Psoas muscle (tissue), 8 donors: ENCODE data around the gene ARAP3. TPM values are rescaled to one million over a fixed set of nuclear protein-coding genes. Genes with fewer than 3 reads are reported as not detected.

Experiments
- ATAC-seq, 4 donors: fragments of 200-7000 bp; cut with Tn5 transposase; one replicate each; pipeline ENCODE4 v1.9.1; 2020; ENCODE audit warnings: moderate library complexity in 3 of 4, mild to moderate bottlenecking in 2 of 4
- DNase-seq, 2 donors: peaks; one replicate each; pipeline ENCODE4 v3.0.0-alpha.2; 2020
- H3K27ac ChIP-seq: fragments of 200-600 bp; one replicate; pipeline ENCODE4 v1.8.0; 2022
- H3K27me3 ChIP-seq, 3 donors: fragments of 200-600 bp in 1 of 3; one replicate each; pipeline versions ENCODE4 v1.6.1 to v1.8.0; 2013 to 2022; ENCODE audit warnings: low read length in 2 of 3, mild to moderate bottlenecking in 2 of 3, moderate library complexity in 1 of 3; ENCODE audit not compliant: insufficient read depth in 3 of 3
- H3K36me3 ChIP-seq, 2 donors: fragments of 200-600 bp in 1 of 2; one replicate each; pipeline versions ENCODE4 v1.6.1 to v1.8.0; 2013 to 2022; ENCODE audit warnings: low read depth in 1 of 2, mild to moderate bottlenecking in 1 of 2, moderate library complexity in 1 of 2; ENCODE audit not compliant: insufficient read depth in 1 of 2
- H3K4me1 ChIP-seq: fragments of 200-600 bp; one replicate; pipeline ENCODE4 v1.8.0; 2022
- H3K4me3 ChIP-seq: fragments of 200-600 bp; one replicate; pipeline ENCODE4 v1.8.0; 2022; ENCODE audit warnings: mild to moderate bottlenecking
- H3K9me3 ChIP-seq: fragments of 200-600 bp; one replicate; pipeline ENCODE4 v1.8.0; 2022
- WGBS, 3 donors: extraction: QIAGEN DNeasy Blood & Tissue Kit; methylation state at CpG; one replicate each; pipeline versions ENCODE4 v1.1.6 to v1.1.7; 2013; 5-methylcytosine and 5-hydroxymethylcytosine counted together
- intact Hi-C, 2 donors: fragments of 100-400 bp; cut with DNase I; formaldehyde crosslinking; loops; one replicate each; pipeline versions ENCODE4 v1.11.0 to v1.14.2; 2022
- polyA plus RNA-seq, 3 donors: library from polyadenylated mRNA; stranded (reverse); fragments of 200-250 nt; gene quantifications; one replicate each; pipeline ENCODE4 v1.2.3, GENCODE V29; 2013
- total RNA-seq, 4 donors: library from RNA; stranded (reverse); fragmentation: NEBNext Ultra II Directional in 2 of 4; extraction: Animal tissue kit (Norgen Biotek cat#: 25700) in 2 of 4; gene quantifications; one replicate each; pipeline versions ENCODE4 v1.2.1 to v1.2.4, GENCODE V29; 2021 to 2023
- TF ChIP-seq, protein P1 (sequence below): fragments of 200-600 bp; IDR thresholded peaks from one replicate; pipeline ENCODE4 v1.8.0; 2022; ENCODE audit warnings: antibody characterized with exemption
- donor health status: healthy with polysubstance abuse.
- donor health status: DM: no; HTN: no; CAD: no; lungs with moderate emphysema.
- donor health status: Bipolar disorder and iron deficiency.
- donor health status: healthy.
- donor health status: DM: yes; HTN: yes; CAD: no.
- donor health status: DM: no; HTN: no; CAD: no.
- donor health status: DM: no; HTN: no; CAD: no.
- donor health status: DM: yes; HTN: yes; CAD: no.

Gene ARAP3
- total and polyA plus RNA-seq, 7 donors: 2.4 to 10.0 (median 5.2) TPM

DNA sequence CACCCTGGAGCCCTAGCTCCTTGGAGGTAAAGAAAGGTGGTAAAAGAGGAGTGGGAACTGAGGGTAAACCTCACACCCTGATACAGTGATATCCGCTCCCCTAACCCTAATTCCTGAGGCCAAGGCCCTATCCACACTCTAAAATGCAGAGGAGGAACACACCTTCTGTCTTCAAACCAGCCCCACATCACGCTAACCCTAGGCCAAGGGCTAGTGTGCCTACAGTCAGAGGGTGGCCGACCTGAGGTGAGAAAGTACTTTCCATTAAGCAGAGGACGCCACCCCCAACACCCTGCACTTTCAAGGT is 46.0 kb downstream of the ARAP3 start:
- peaks cover 0 to 8% (median 0%) of the 10 kb centered on the region in 3 donors for H3K27me3 ChIP-seq
- peaks cover 2 to 28% of the 10 kb centered on the region in 2 donors for H3K36me3 ChIP-seq
- H3K4me3 ChIP-seq: peak overlapping the region; percentile 86
- H3K27ac ChIP-seq: peak overlapping the region; percentile 80
- peak in 2 of 4 donors; percentile 8 to 18 for ATAC-seq
- WGBS, 3 donors: 6 to 13% (median 9%) methylated on average over 4 of the region's 4 CpGs
- DNase-seq: no peak
- TF ChIP-seq, protein P1, sequence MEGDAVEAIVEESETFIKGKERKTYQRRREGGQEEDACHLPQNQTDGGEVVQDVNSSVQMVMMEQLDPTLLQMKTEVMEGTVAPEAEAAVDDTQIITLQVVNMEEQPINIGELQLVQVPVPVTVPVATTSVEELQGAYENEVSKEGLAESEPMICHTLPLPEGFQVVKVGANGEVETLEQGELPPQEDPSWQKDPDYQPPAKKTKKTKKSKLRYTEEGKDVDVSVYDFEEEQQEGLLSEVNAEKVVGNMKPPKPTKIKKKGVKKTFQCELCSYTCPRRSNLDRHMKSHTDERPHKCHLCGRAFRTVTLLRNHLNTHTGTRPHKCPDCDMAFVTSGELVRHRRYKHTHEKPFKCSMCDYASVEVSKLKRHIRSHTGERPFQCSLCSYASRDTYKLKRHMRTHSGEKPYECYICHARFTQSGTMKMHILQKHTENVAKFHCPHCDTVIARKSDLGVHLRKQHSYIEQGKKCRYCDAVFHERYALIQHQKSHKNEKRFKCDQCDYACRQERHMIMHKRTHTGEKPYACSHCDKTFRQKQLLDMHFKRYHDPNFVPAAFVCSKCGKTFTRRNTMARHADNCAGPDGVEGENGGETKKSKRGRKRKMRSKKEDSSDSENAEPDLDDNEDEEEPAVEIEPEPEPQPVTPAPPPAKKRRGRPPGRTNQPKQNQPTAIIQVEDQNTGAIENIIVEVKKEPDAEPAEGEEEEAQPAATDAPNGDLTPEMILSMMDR: no peak
- intact Hi-C loops: no loop called here
- H3K9me3 ChIP-seq: no peaks in the 10 kb centered on the region
- H3K4me1 ChIP-seq: peaks cover 18% of the 10 kb centered on the region

DNA sequence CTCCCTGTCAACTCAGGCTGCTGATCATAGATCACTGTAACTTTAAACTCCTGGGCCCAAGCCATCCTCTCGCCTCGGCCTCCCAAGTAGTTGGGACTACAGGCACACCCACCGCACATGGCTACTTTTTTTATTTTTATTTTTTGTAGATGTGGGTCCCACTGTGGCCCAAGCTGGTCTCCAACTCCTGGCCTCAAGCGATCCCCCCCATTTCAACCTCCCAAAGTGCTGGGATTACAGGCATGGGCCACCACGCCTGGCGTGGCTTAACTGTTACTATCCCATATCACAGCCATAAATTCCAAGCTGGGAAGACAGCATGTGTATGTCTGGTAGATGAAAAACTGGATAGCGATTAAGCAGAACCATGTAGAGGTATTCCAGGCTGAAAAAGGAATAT is 46.4 kb downstream of the ARAP3 start:
- H3K4me1 ChIP-seq: peaks cover 18% of the 10 kb centered on the region
- DNase-seq: no peak
- intact Hi-C loops: no loop called here
- ATAC-seq: no peak
- WGBS, 3 donors: 27 to 33% (median 29%) methylated on average over 7 of the region's 7 CpGs
- no peak overlapping the region for H3K27ac ChIP-seq
- TF ChIP-seq, protein P1: no peak
- peaks cover 0 to 8% (median 0%) of the 10 kb centered on the region in 3 donors for H3K27me3 ChIP-seq
- peaks cover 2 to 32% of the 10 kb centered on the region in 2 donors for H3K36me3 ChIP-seq
- peak overlapping the region; percentile 86 for H3K4me3 ChIP-seq
- no peaks in the 10 kb centered on the region for H3K9me3 ChIP-seq

DNA sequence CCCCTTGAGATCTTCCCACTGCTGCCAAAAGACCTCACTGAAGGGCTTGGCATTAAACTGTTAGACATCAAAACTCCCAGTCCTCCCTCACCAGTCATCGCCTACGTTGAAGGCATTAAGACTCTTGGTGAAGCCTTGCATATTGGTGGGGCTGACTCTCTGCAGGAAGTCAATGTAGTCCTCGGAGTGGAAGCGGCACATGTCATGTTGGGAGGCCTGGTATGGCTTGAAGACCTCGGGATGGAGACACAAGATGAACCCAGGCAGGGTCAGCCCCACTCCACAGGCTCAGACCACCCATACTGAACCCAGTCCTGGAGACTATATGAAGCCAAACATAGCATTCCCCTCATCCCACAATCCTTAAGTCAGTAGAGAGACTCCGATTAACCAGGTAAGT is 47.3 kb downstream of the ARAP3 start:
- Histone ChIP-seq H3K36me3 (peaks cover 2 to 41% of the 10 kb centered on the region in 2 donors), H3K27ac (no peak overlapping the region), H3K4me3 (no peak overlapping the region), H3K27me3 (peaks cover 0 to 8% (median 0%) of the 10 kb centered on the region in 3 donors), H3K4me1 (peaks cover 18% of the 10 kb centered on the region), H3K9me3 (no peaks in the 10 kb centered on the region)
- WGBS, 3 donors: 88 to 89% (median 88%) methylated on average over 6 of the region's 6 CpGs
- TF ChIP-seq, protein P1: no peak
- ATAC-seq (no peak), DNase-seq (no peak)
- intact Hi-C loops: no loop called here

DNA sequence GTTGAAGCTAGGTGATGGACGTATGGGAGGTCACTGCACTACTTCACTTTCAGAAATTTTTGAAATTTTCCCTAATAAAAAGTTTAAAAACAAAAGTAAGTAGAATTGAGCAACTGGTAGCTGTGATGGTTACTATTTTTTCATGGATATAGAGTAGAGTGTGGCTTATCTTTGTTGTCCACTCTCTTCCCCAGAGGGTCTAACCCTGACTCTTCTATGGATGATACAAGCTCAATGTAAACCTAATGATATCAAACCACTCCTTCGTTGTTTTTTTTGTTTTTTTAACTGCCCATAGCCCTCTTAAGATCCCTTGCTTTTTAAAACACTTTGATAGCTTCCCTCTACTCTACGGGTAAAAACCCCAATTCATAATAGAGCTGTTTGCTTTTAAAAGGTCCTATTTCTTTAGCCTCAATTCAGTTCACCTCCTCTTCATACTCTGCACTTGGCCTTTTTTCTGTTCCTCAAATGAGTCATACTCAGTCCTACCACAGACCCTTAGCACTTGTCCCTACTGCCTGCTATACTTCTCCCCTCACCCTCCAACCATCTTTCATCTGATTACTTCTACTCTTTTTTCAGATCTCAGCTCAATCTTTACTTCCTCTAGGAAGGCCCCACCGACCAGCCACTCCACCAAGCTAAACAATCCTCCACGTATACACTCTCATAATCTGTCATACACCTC is 48.0 kb downstream of the ARAP3 start:
- Histone ChIP-seq H3K9me3 (no peaks in the 10 kb centered on the region), H3K36me3 (peaks cover 4 to 48% of the 10 kb centered on the region in 2 donors), H3K4me3 (no peak overlapping the region), H3K27me3 (peaks cover 0 to 8% (median 0%) of the 10 kb centered on the region in 3 donors), H3K27ac (no peak overlapping the region), H3K4me1 (peaks cover 18% of the 10 kb centered on the region)
- intact Hi-C loops: no loop called here
- WGBS, 3 donors: 81 to 84% (median 84%) methylated on average over 5 of the region's 5 CpGs
- DNase-seq (no peak), ATAC-seq (no peak)
- TF ChIP-seq, protein P1: no peak

DNA sequence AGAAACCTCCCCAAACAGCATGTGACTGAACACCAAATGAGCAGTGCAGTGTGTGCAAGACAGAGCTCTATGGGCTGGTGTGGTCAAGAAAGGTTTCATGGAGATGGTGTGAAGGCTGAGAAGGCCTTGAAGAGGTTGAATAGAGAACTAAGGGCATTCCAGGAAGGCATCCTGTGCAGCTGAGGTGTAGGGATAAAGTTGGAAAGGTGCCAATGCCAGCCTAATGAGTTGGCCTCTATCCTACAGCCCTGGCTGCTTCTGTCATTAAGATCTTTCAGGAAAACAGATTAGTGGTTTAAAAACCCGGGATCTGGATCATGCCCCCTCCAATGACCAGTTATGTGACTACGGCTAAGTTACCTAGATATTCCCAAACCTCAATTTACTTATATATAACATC is 49.4 kb downstream of the ARAP3 start:
- WGBS, 3 donors: 87 to 92% (median 89%) methylated on average over 2 of the region's 2 CpGs
- intact Hi-C loops: no loop called here
- DNase-seq: no peak
- Histone ChIP-seq H3K36me3 (peaks cover 8 to 62% of the 10 kb centered on the region in 2 donors), H3K4me3 (no peak overlapping the region), H3K27me3 (no peaks in the 10 kb centered on the region), H3K9me3 (no peaks in the 10 kb centered on the region), H3K27ac (no peak overlapping the region), H3K4me1 (peaks cover 13% of the 10 kb centered on the region)
- ATAC-seq: no peak
- TF ChIP-seq, protein P1: no peak
